Suprapubic skin (tissue), 4 donors: ENCODE results near the gene SCAI.

ENCODE experiments used
- EP300 ChIP-seq: sonication (generic); formaldehyde crosslinking; IDR thresholded peaks from one replicate; pipeline ENCODE4 v1.6.1; 2017; ENCODE audit warnings: antibody characterized with exemption
- POLR2A ChIP-seq, 2 donors: fragments of 450-650 bp; IDR thresholded peaks; one replicate each; pipeline ENCODE4 v1.6.1; 2017; ENCODE audit warnings: antibody characterized with exemption in 2 of 2, mild to moderate bottlenecking in 2 of 2, moderate library complexity in 2 of 2
- POLR2AphosphoS5 ChIP-seq, 3 donors: sonication (generic); formaldehyde crosslinking; IDR thresholded peaks; one replicate each; pipeline ENCODE4 v1.6.1; 2017; ENCODE audit warnings: antibody characterized with exemption in 3 of 3
- TF ChIP-seq, protein P1 (sequence below), 2 donors: fragments of 200-600 bp in 1 of 2; fragments of 450-650 bp in 1 of 2; sonication (generic) in 1 of 2; IDR thresholded peaks; one replicate each; pipeline ENCODE4 v1.5.1; 2016 to 2019; ENCODE audit warnings: antibody characterized with exemption in 2 of 2, mild to moderate bottlenecking in 1 of 2, moderate library complexity in 1 of 2

DNA sequence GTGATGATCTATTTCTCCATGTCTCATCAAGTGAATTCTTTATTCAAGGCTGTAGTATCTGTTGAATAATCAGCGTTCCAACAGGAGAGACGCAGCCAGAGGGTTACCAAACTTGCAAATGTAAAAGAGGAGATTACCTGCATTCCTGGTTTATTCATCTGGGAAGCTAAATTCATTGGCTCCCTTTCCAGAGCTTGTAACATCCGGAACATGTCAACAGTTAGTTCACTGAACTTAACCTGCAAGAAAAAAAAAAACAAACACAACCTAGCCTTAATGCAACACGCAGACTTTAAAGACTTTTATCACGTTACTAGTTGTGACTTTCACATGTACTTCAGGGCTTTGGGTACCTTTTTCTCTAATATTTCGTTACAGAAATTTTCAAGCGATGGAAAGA, 140.0 kb downstream of the SCAI start:
- TF ChIP-seq, protein P1, sequence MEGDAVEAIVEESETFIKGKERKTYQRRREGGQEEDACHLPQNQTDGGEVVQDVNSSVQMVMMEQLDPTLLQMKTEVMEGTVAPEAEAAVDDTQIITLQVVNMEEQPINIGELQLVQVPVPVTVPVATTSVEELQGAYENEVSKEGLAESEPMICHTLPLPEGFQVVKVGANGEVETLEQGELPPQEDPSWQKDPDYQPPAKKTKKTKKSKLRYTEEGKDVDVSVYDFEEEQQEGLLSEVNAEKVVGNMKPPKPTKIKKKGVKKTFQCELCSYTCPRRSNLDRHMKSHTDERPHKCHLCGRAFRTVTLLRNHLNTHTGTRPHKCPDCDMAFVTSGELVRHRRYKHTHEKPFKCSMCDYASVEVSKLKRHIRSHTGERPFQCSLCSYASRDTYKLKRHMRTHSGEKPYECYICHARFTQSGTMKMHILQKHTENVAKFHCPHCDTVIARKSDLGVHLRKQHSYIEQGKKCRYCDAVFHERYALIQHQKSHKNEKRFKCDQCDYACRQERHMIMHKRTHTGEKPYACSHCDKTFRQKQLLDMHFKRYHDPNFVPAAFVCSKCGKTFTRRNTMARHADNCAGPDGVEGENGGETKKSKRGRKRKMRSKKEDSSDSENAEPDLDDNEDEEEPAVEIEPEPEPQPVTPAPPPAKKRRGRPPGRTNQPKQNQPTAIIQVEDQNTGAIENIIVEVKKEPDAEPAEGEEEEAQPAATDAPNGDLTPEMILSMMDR (IDR thresholded peaks at IDR 0.05): no peak
- no peak for TF ChIP-seq POLR2AphosphoS5 (IDR thresholded peaks at IDR 0.05)
- no peak for TF ChIP-seq POLR2A (IDR thresholded peaks at IDR 0.05)
- TF ChIP-seq EP300: no peak
